Endothelial cell of umbilical vein (primary cell): ENCODE data around the gene SYN1. TPM values are rescaled to one million over a fixed set of nuclear protein-coding genes. Genes with fewer than 3 reads are reported as not detected.

Experiments used
- BruUV-seq: library from RNA; stranded (reverse); fragments of 400-500 nt; replicated peaks from 2 replicates; lab custom pipeline; 2021; lab: Mats Ljungman, UMichigan
- CTCF ChIA-PET: fragments of 300-600, 350-600 bp; sonication (Branson Sonifier 250); formaldehyde crosslinking; loops from one replicate; lab custom pipeline; 2021; ENCODE audit warnings: antibody characterized with exemption, inconsistent platforms; lab: Charles Lee
- POLR2A ChIA-PET: fragments of 300-600, 350-600 bp; sonication (Branson Sonifier 250); formaldehyde crosslinking; loops from one replicate; lab custom pipeline; 2021; ENCODE audit warnings: antibody characterized with exemption, inconsistent platforms; lab: Charles Lee
- DNase-seq: peaks from one replicate; pipeline ENCODE4 v3.0.0-alpha.2; 2011; ENCODE audit warnings: low read depth, low spot score
- FAIRE-seq: peaks from 2 replicates; lab custom pipeline; 2011; peaks lifted over from hg19 to GRCh38; lab: Jason Lieb, UNC
- H2AFZ ChIP-seq: 2 replicates; pipeline ENCODE4 v1.6.0; 2012; ENCODE audit warnings: low read depth, low read length, control low read depth, inconsistent platforms
- H3K27ac ChIP-seq: 2 replicates; pipeline ENCODE4 v1.5.1; 2011; ENCODE audit warnings: low read depth, mild to moderate bottlenecking, control low read depth, low read length, moderate library complexity; ENCODE audit not compliant: insufficient read depth
- H3K27me3 ChIP-seq, 2 experiments: 2 replicates each; pipeline versions ENCODE4 v1.6.0 to v1.6.1; 2011; ENCODE audit warnings: low read length in 2 of 2, mixed read lengths in 1 of 2; ENCODE audit not compliant: control insufficient read depth in 2 of 2, insufficient read depth in 2 of 2
- H3K36me3 ChIP-seq, 2 experiments: 2 replicates in 1 of 2; 3 replicates in 1 of 2; pipeline ENCODE4 v1.5.1; 2011; ENCODE audit warnings: low read length in 2 of 2, mild to moderate bottlenecking in 1 of 2, moderate library complexity in 1 of 2; ENCODE audit not compliant: control insufficient read depth in 2 of 2, insufficient read depth in 2 of 2; ENCODE audit errors: extremely low read depth in 1 of 2
- H3K4me1 ChIP-seq: 3 replicates; pipeline ENCODE4 v1.5.1; 2011; ENCODE audit warnings: mild to moderate bottlenecking, low read length; ENCODE audit not compliant: control insufficient read depth, insufficient read depth; ENCODE audit errors: extremely low read depth
- H3K4me2 ChIP-seq: 2 replicates; pipeline ENCODE4 v1.6.1; 2011; ENCODE audit warnings: low read length, control low read depth, mixed read lengths; ENCODE audit not compliant: insufficient read depth
- H3K4me3 ChIP-seq, 3 experiments: fragments of 200-600 bp in 1 of 3; sonication (generic), shearing (Covaris generic) in 1 of 3; replicated peaks in 1 of 3; 2 replicates each; pipeline ENCODE4 v1.5.1; 2011 to 2016; ENCODE audit warnings: control low read depth in 3 of 3, low read length in 3 of 3, mild to moderate bottlenecking in 2 of 3, inconsistent platforms in 1 of 3, low read depth in 1 of 3, moderate library complexity in 1 of 3; ENCODE audit not compliant: insufficient read depth in 1 of 3
- H3K79me2 ChIP-seq: 2 replicates; pipeline ENCODE4 v1.6.0; 2012; ENCODE audit warnings: low read length, inconsistent platforms; ENCODE audit not compliant: control insufficient read depth, insufficient read depth
- H3K9ac ChIP-seq: replicated peaks from 2 replicates; pipeline ENCODE3; 2011; ENCODE audit warnings: low read length, control low read depth; ENCODE audit not compliant: insufficient read depth; ENCODE audit errors: extremely low read depth
- H3K9me1 ChIP-seq: replicated peaks from 3 replicates; pipeline ENCODE4 v1.6.0; 2011; ENCODE audit warnings: mild to moderate bottlenecking, low read length; ENCODE audit not compliant: control insufficient read depth, insufficient read depth; ENCODE audit errors: extremely low read depth
- H3K9me3 ChIP-seq: replicated peaks from 2 replicates; pipeline ENCODE4 v1.5.1; 2012; ENCODE audit warnings: low read length, inconsistent platforms; ENCODE audit not compliant: control insufficient read depth, insufficient read depth
- H4K20me1 ChIP-seq: replicated peaks from 2 replicates; pipeline ENCODE3; 2011; ENCODE audit warnings: mild to moderate bottlenecking, low read length; ENCODE audit not compliant: control insufficient read depth, insufficient read depth; ENCODE audit errors: extremely low read depth
- EZH2 ChIP-seq: IDR thresholded peaks from 2 replicates; pipeline ENCODE4 v1.6.1; 2012; ENCODE audit warnings: borderline replicate concordance, low read depth, mild to moderate bottlenecking, moderate library complexity, low read length, inconsistent platforms; ENCODE audit not compliant: severe bottlenecking
- FOS ChIP-seq: IDR thresholded peaks from 2 replicates; pipeline ENCODE4 v1.6.1; 2011; ENCODE audit warnings: mild to moderate bottlenecking, low read length, moderate library complexity, borderline replicate concordance; ENCODE audit not compliant: insufficient read depth
- GATA2 ChIP-seq: IDR thresholded peaks from 2 replicates; pipeline ENCODE4 v1.7.0; 2011; ENCODE audit warnings: low read depth, mild to moderate bottlenecking, moderate library complexity, mixed read lengths, low read length; ENCODE audit not compliant: insufficient read length, insufficient read depth
- JUN ChIP-seq: IDR thresholded peaks from 2 replicates; pipeline ENCODE4 v1.6.1; 2011; ENCODE audit warnings: borderline replicate concordance, low read depth; ENCODE audit not compliant: insufficient read length, insufficient read depth
- MYC ChIP-seq: IDR thresholded peaks from one replicate; pipeline ENCODE4 v1.6.1; 2011; ENCODE audit warnings: mild to moderate bottlenecking, low read depth, low read length
- POLR2A ChIP-seq: IDR thresholded peaks from 2 replicates; pipeline ENCODE4 v1.6.1; 2012; ENCODE audit warnings: low read depth, mild to moderate bottlenecking, control low read depth, low read length
- POLR2AphosphoS5 ChIP-seq: IDR thresholded peaks from 2 replicates; pipeline ENCODE4 v1.6.1; 2012; ENCODE audit warnings: low read depth, mild to moderate bottlenecking, control low read depth, low read length, moderate library complexity; ENCODE audit not compliant: insufficient read depth
- dilution Hi-C: fragments of 300-500 bp; cut with MboI; formaldehyde crosslinking; loops from one replicate; pipeline ENCODE4 v1.15.0; 2019; ENCODE audit warnings: low sequenced_read_pairs; ENCODE audit not compliant: extremely low pct_ligation_motif_present
- intact Hi-C: fragments of 100-400 bp; cut with micrococcal nuclease; formaldehyde crosslinking; loops from one replicate; pipeline ENCODE4 v1.10.0; 2022
- polyA plus RNA-seq, 4 experiments: library from polyadenylated mRNA; depleted of rRNA in 3 of 4; stranded (reverse) in 3 of 4; unstranded in 1 of 4; fragments of >200 nt; gene quantifications; 2 replicates each; pipeline versions ENCODE4 v1.2.1 to v1.2.3, GENCODE V29; 2011 to 2012; ENCODE audit warnings: missing spikeins in 1 of 4
- total RNA-seq: library from RNA; stranded (reverse); gene quantifications from 2 replicates; pipeline ENCODE4 v1.2.3, GENCODE V29; 2021
- TF ChIP-seq, protein P1 (sequence below): IDR thresholded peaks from 2 replicates; pipeline ENCODE4 v1.6.1; 2011; ENCODE audit not compliant: insufficient read depth, insufficient read length
- TF ChIP-seq, protein P2 (sequence below), 2 donors: IDR thresholded peaks; 1 replicate in 1 of 2; 2 replicates in 1 of 2; pipeline ENCODE4 v1.5.1; 2011; ENCODE audit warnings: low read length in 2 of 2, mild to moderate bottlenecking in 2 of 2, moderate library complexity in 2 of 2, control low read depth in 1 of 2, inconsistent platforms in 1 of 2, low read depth in 1 of 2; ENCODE audit not compliant: insufficient read depth in 1 of 2; ENCODE audit errors: extremely low read depth in 1 of 2

The SYN1 gene
- total and polyA plus RNA-seq, 2 donors (not counting 3 experiments of a cell fraction or from before 2014, with no cell fraction given): not detected

DNA sequence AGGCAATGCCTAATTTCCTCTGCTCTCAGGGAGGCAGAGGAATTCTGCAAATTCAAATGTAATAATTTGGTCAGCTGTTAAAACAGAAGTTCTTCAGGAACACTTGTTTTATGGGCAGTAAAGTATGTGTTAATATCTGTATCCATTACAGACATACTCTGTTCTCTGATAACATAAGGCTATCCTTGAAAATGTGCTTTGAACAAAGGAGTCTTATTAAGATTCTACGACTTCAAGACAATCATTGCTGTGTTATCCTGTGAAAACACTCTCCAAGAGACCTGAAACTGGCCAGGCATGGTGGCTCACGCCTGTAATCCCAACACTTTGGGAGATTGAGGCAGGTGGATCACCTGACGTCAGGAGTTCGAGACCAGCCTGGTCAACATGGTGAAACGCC is 12.0 kb upstream of the SYN1 start:
- H3K9me3 ChIP-seq: no peaks in the 10 kb centered on the region
- no peaks in the 10 kb centered on the region for H3K9me1 ChIP-seq
- ChIA-PET POLR2A (no interaction called here), CTCF (interaction anchor here (1.7 kb wide), 2 partner anchors 13 to 15 kb away, joined by 6 to 7 read pairs; no protein-coding TSS in a partner anchor)
- intact Hi-C loops (no loop called here), dilution Hi-C loops (no loop called here)
- H4K20me1 ChIP-seq: no peaks in the 10 kb centered on the region
- no peak overlapping the region for H3K9ac ChIP-seq
- H3K27ac ChIP-seq: no peak overlapping the region
- no peaks in the 10 kb centered on the region for H3K27me3 ChIP-seq
- no peak for TF ChIP-seq JUN
- TF ChIP-seq GATA2: no peak
- no peak for TF ChIP-seq POLR2AphosphoS5
- TF ChIP-seq POLR2A: no peak
- no peak for TF ChIP-seq MYC
- TF ChIP-seq, protein P1, sequence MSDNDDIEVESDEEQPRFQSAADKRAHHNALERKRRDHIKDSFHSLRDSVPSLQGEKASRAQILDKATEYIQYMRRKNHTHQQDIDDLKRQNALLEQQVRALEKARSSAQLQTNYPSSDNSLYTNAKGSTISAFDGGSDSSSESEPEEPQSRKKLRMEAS: no peak
- no peak for TF ChIP-seq EZH2
- no peak for TF ChIP-seq FOS
- TF ChIP-seq, protein P2, sequence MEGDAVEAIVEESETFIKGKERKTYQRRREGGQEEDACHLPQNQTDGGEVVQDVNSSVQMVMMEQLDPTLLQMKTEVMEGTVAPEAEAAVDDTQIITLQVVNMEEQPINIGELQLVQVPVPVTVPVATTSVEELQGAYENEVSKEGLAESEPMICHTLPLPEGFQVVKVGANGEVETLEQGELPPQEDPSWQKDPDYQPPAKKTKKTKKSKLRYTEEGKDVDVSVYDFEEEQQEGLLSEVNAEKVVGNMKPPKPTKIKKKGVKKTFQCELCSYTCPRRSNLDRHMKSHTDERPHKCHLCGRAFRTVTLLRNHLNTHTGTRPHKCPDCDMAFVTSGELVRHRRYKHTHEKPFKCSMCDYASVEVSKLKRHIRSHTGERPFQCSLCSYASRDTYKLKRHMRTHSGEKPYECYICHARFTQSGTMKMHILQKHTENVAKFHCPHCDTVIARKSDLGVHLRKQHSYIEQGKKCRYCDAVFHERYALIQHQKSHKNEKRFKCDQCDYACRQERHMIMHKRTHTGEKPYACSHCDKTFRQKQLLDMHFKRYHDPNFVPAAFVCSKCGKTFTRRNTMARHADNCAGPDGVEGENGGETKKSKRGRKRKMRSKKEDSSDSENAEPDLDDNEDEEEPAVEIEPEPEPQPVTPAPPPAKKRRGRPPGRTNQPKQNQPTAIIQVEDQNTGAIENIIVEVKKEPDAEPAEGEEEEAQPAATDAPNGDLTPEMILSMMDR (IDR thresholded peaks at IDR 0.05; ENCODE audit: extremely low read depth in 1 of 2, insufficient read depth in 1 of 2, low read depth in 1 of 2, low read length in 2 of 2): no peak
- no peak overlapping the region for H2AFZ ChIP-seq
- H3K4me3 ChIP-seq: no peak overlapping the region
- peaks cover 0 to 5% of the 10 kb centered on the region in 2 experiments for H3K36me3 ChIP-seq
- no peaks in the 10 kb centered on the region for H3K79me2 ChIP-seq
- H3K4me1 ChIP-seq: peaks cover 9% of the 10 kb centered on the region
- no TSS peak for BruUV-seq
- no peak overlapping the region for H3K4me2 ChIP-seq
- no peak for FAIRE-seq
- DNase-seq: no peak
